Measurements from ENCODE around the gene SCFD2. TPM values are rescaled to one million over a fixed set of nuclear protein-coding genes. Genes with fewer than 3 reads are reported as not detected.
"Not testable (repeated sequence)": the region's sequence is repeated elsewhere in the genome, so short reads cannot be mapped to it uniquely, and the experiment has no call there.

SCFD2 gene
- total and polyA plus RNA-seq, 4 donors = 5.2 to 28.7 (median 16.4) TPM

DNA sequence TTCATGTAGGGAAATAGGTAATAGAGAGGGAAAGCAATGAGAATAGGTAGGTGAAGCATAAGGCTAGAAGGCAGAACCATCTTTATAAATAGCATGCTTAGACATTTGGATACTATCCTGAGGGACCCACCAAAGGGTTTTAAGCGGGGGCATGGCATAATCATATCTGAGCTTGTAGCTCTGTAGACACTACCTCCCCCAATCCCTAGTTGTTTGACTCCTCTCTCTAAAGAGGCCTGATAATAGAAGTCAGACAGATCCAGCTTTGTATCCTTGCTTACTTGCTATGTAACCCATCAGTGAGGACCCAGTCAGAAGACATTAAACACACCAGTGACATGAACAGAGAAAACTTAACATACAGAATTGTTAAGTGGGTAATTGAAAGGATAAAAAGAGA lies 58.7 kb downstream of the SCFD2 start:
- no peak overlapping the region for H3K4me3 ChIP-seq
- no peak overlapping the region for H3K9ac ChIP-seq (ENCODE audit: insufficient read depth in 1 of 2, low read length in 2 of 2)
- no peak for ATAC-seq (ENCODE audit: insufficient read depth, low FRiP score)
- 94 to 98% methylated on average over 1 of the region's 1 CpG for WGBS, 2 donors
- H3K27me3 ChIP-seq (ENCODE audit: control insufficient read depth in 3 of 3, insufficient read depth in 3 of 3, low read length in 2 of 3) = no peaks in the 10 kb centered on the region
- no peaks in the 10 kb centered on the region for H3K9me3 ChIP-seq (ENCODE audit: control insufficient read depth in 4 of 4, insufficient read depth in 3 of 4, low read length in 3 of 4)
- peaks cover 0 to 2% (median under 1%) of the 10 kb centered on the region in 4 donors for H3K36me3 ChIP-seq (ENCODE audit: control insufficient read depth in 4 of 4, insufficient read depth in 4 of 4, low read length in 4 of 4)
- TF ChIP-seq, protein P1, sequence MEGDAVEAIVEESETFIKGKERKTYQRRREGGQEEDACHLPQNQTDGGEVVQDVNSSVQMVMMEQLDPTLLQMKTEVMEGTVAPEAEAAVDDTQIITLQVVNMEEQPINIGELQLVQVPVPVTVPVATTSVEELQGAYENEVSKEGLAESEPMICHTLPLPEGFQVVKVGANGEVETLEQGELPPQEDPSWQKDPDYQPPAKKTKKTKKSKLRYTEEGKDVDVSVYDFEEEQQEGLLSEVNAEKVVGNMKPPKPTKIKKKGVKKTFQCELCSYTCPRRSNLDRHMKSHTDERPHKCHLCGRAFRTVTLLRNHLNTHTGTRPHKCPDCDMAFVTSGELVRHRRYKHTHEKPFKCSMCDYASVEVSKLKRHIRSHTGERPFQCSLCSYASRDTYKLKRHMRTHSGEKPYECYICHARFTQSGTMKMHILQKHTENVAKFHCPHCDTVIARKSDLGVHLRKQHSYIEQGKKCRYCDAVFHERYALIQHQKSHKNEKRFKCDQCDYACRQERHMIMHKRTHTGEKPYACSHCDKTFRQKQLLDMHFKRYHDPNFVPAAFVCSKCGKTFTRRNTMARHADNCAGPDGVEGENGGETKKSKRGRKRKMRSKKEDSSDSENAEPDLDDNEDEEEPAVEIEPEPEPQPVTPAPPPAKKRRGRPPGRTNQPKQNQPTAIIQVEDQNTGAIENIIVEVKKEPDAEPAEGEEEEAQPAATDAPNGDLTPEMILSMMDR (IDR thresholded peaks at IDR 0.05; ENCODE audit: control extremely low read depth, extremely low read depth) = no peak
- peaks cover 0 to 2% (median 0%) of the 10 kb centered on the region in 5 donors for H3K4me1 ChIP-seq (ENCODE audit: control insufficient read depth in 5 of 5, insufficient read depth in 5 of 5, low read length in 5 of 5)
- DNase-seq = no peak
- H3K27ac ChIP-seq (ENCODE audit: low read depth in 1 of 2, low read length in 1 of 2) = no peak overlapping the region

DNA sequence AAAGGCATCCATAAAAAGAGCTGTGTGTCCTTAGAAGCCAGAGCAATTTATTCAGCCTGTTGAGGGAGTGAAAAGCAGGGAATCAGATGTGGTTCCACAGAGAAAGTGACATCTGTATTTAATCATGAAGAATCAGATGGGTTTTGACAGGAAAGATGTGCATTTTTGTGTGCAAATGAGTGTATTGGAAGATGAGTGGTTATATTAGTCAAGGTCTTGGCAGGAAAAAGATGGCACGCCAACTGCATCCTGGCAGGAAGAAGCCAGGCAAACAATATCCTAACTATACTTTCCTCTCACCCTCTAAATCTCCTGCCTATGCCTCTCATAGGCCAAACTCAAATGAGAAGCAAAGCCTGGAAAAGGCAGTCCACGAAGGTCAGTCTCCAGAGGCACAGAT lies 59.1 kb downstream of the SCFD2 start:
- no peak for DNase-seq
- H3K27me3 ChIP-seq (ENCODE audit: control insufficient read depth in 3 of 3, insufficient read depth in 3 of 3, low read length in 2 of 3) = no peaks in the 10 kb centered on the region

DNA sequence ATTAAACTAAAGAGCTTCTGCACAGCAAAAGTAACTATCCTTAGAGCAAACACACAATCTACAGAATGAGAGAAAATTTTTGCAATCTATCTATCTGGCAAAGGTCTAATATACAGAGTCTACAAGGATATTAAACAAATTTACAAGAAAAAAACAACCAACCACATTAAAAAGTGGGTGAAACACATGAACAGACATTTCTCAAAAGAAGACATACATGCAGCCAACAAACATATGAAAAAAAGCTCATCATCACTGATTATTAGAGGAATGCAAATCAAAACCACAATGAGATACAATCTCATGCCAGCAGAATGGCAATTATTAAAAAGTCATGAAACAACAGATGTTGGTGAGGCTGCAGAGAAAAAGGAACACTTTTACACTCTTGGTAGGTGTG lies 73.7 kb downstream of the SCFD2 start:
- not testable (repeated sequence) for H3K4me1 ChIP-seq (ENCODE audit: control insufficient read depth in 5 of 5, insufficient read depth in 5 of 5, low read length in 5 of 5); H3K27me3 ChIP-seq (ENCODE audit: control insufficient read depth in 3 of 3, insufficient read depth in 3 of 3, low read length in 2 of 3); H3K9ac ChIP-seq (ENCODE audit: insufficient read depth in 1 of 2, low read length in 2 of 2); H3K27ac ChIP-seq (ENCODE audit: low read depth in 1 of 2, low read length in 1 of 2); H3K36me3 ChIP-seq (ENCODE audit: control insufficient read depth in 4 of 4, insufficient read depth in 4 of 4, low read length in 4 of 4); DNase-seq; H3K9me3 ChIP-seq (ENCODE audit: control insufficient read depth in 4 of 4, insufficient read depth in 3 of 4, low read length in 3 of 4); ATAC-seq (ENCODE audit: insufficient read depth, low FRiP score); H3K4me3 ChIP-seq

More for the DNA sequence above, 59.1 kb downstream of the SCFD2 start:
- TF ChIP-seq, protein P1 (IDR thresholded peaks at IDR 0.05; ENCODE audit: control extremely low read depth, extremely low read depth) = no peak
- peaks cover 0 to 2% (median under 1%) of the 10 kb centered on the region in 4 donors for H3K36me3 ChIP-seq (ENCODE audit: control insufficient read depth in 4 of 4, insufficient read depth in 4 of 4, low read length in 4 of 4)
- no peak for ATAC-seq (ENCODE audit: insufficient read depth, low FRiP score)
- H3K9me3 ChIP-seq (ENCODE audit: control insufficient read depth in 4 of 4, insufficient read depth in 3 of 4, low read length in 3 of 4) = no peaks in the 10 kb centered on the region
- H3K4me3 ChIP-seq = no peak overlapping the region
- peaks cover 0 to 2% (median 0%) of the 10 kb centered on the region in 5 donors for H3K4me1 ChIP-seq (ENCODE audit: control insufficient read depth in 5 of 5, insufficient read depth in 5 of 5, low read length in 5 of 5)
- H3K9ac ChIP-seq (ENCODE audit: insufficient read depth in 1 of 2, low read length in 2 of 2) = no peak overlapping the region
- WGBS, 2 donors = 73 to 86% methylated on average over 2 of the region's 2 CpGs
- H3K27ac ChIP-seq (ENCODE audit: low read depth in 1 of 2, low read length in 1 of 2) = no peak overlapping the region

DNA sequence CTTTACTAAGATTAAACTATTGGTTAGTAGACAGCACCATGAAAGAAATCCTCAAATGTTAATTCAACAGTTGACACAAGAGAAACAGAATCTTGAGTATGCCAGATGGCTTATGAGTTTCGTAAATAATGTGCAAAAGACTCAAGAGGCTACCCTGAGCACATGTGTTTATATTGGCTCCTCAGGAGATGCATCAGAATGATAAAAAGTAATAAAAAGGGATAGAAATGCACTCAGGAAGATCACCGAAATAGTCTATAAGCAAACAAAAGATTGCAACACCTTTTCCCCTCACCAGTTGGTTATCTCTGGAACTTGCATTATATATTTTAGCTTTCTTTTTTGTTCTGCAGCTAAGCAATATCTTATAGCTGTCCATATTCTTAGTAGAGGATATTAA lies 84.4 kb downstream of the SCFD2 start:
- Histone ChIP-seq H3K36me3 (ENCODE audit: control insufficient read depth in 4 of 4, insufficient read depth in 4 of 4, low read length in 4 of 4) (no peaks in the 10 kb centered on the region), H3K4me3 (no peak overlapping the region), H3K4me1 (ENCODE audit: control insufficient read depth in 5 of 5, insufficient read depth in 5 of 5, low read length in 5 of 5) (no peaks in the 10 kb centered on the region), H3K9ac (ENCODE audit: insufficient read depth in 1 of 2, low read length in 2 of 2) (no peak overlapping the region), H3K27me3 (ENCODE audit: control insufficient read depth in 3 of 3, insufficient read depth in 3 of 3, low read length in 2 of 3) (no peaks in the 10 kb centered on the region), H3K27ac (ENCODE audit: low read depth in 1 of 2, low read length in 1 of 2) (no peak overlapping the region), H3K9me3 (ENCODE audit: control insufficient read depth in 4 of 4, insufficient read depth in 3 of 4, low read length in 3 of 4) (no peaks in the 10 kb centered on the region)
- no peak for ATAC-seq (ENCODE audit: insufficient read depth, low FRiP score)
- 89 to 90% methylated on average over 2 of the region's 2 CpGs for WGBS, 2 donors
- no peak for DNase-seq
- TF ChIP-seq, protein P1 (IDR thresholded peaks at IDR 0.05; ENCODE audit: control extremely low read depth, extremely low read depth) = no peak

All from lung (tissue), 12 donors.